LNCaP clone FGC (cell line): ENCODE results near the gene TNFRSF21.

Experiments
- DNase-seq: peaks from one replicate; pipeline ENCODE4 v3.0.0-alpha.2; 2011; ENCODE audit warnings: low read depth
- H3K4me3 ChIP-seq: 2 replicates; pipeline ENCODE4 v1.5.1; 2011; ENCODE audit warnings: mild to moderate bottlenecking, low read depth, low read length, control low read depth
- CTCF ChIP-seq: IDR thresholded peaks from 2 replicates; pipeline ENCODE4 v1.5.1; 2012; ENCODE audit warnings: mild to moderate bottlenecking; ENCODE audit not compliant: control insufficient read depth, insufficient read depth; ENCODE audit errors: extremely low read depth

TNFRSF21 gene

GRCh38 chr6:47290124-47290834 is 19.4 kb downstream of the TNFRSF21 start:
- no peak overlapping the region for H3K4me3 ChIP-seq
- TF ChIP-seq CTCF = no peak
- no peak for DNase-seq

- H3K4me3 ChIP-seq = no peak overlapping the region
- no peak for TF ChIP-seq CTCF
- no peak for DNase-seq
Measured at GRCh38 chr6:47288267-47289090, 21.2 kb downstream of the TNFRSF21 start.

- no peak for TF ChIP-seq CTCF
- DNase-seq = no peak
- no peak overlapping the region for H3K4me3 ChIP-seq
Measured at GRCh38 chr6:47286301-47286700, 23.4 kb downstream of the TNFRSF21 start.

GRCh38 chr6:47283993-47284392 is 25.7 kb downstream of the TNFRSF21 start:
- no peak overlapping the region for H3K4me3 ChIP-seq
- TF ChIP-seq CTCF = no peak
- no peak for DNase-seq

- no peak for DNase-seq
- TF ChIP-seq CTCF = no peak
- H3K4me3 ChIP-seq = no peak overlapping the region
Measured at GRCh38 chr6:47278545-47278944, 31.2 kb downstream of the TNFRSF21 start.

- DNase-seq = no peak
- no peak for TF ChIP-seq CTCF
Measured at GRCh38 chr6:47277702-47278101, 32.0 kb downstream of the TNFRSF21 start.

GRCh38 chr6:47276377-47276776 is 33.3 kb downstream of the TNFRSF21 start:
- TF ChIP-seq CTCF = no peak
- DNase-seq = no peak
- no peak overlapping the region for H3K4me3 ChIP-seq

More at GRCh38 chr6:47277702-47278101, 32.0 kb downstream of the TNFRSF21 start:
- H3K4me3 ChIP-seq = no peak overlapping the region
